DOHH2 (cell line): ENCODE data around the gene RBPJ.

Experiments
- CTCF ChIP-seq: fragments of 200-600 bp; sonication (generic); IDR thresholded peaks from one replicate; pipeline ENCODE4 v1.5.1; 2014; ENCODE audit warnings: antibody characterized with exemption, mild to moderate bottlenecking, low read depth, low read length; ENCODE audit not compliant: poor library complexity, severe bottlenecking
- EZH2phosphoT487 ChIP-seq: fragments of 200-600 bp; sonication (generic); IDR thresholded peaks from 2 replicates; pipeline ENCODE4 v1.6.1; 2017; ENCODE audit warnings: borderline replicate concordance, mild to moderate bottlenecking, antibody characterized with exemption, low read length, moderate library complexity, mixed read lengths

GRCh38 chr4:26468283-26468949 is 147.6 kb downstream of the RBPJ start:
- no peak for TF ChIP-seq CTCF
- no peak for TF ChIP-seq EZH2phosphoT487
